ENCODE measurements around the gene CYB5R4. TPM values are rescaled to one million over a fixed set of nuclear protein-coding genes. Genes with fewer than 3 reads are reported as not detected.

The CYB5R4 gene
- total RNA-seq, 1 donor from 2014 or later = 12.8 TPM

GRCh38 chr6:83875843-83876242 lies 16.4 kb downstream of the CYB5R4 start:
- no peak for DNase-seq (ENCODE audit: low read depth)
- TF ChIP-seq CTCF (IDR thresholded peaks at IDR 0.05; ENCODE audit: insufficient read depth, low read length, poor library complexity, severe bottlenecking) = no peak
- no peaks in the 10 kb centered on the region for H3K27me3 ChIP-seq (ENCODE audit: control insufficient read depth, insufficient read depth, low read length)
- H3K4me3 ChIP-seq (ENCODE audit: low read depth, low read length) = no peak overlapping the region
- no peaks in the 10 kb centered on the region for H3K36me3 ChIP-seq (ENCODE audit: control insufficient read depth, insufficient read depth, low read length)

- H3K36me3 ChIP-seq (ENCODE audit: control insufficient read depth, insufficient read depth, low read length) = no peaks in the 10 kb centered on the region
- no peaks in the 10 kb centered on the region for H3K27me3 ChIP-seq (ENCODE audit: control insufficient read depth, insufficient read depth, low read length)
- no peak for TF ChIP-seq CTCF (IDR thresholded peaks at IDR 0.05; ENCODE audit: insufficient read depth, low read length, poor library complexity, severe bottlenecking)
- DNase-seq (ENCODE audit: low read depth) = no peak
- no peak overlapping the region for H3K4me3 ChIP-seq (ENCODE audit: low read depth, low read length)
Measured at GRCh38 chr6:83878902-83879644, 19.6 kb downstream of the CYB5R4 start.

- no peak for TF ChIP-seq CTCF (IDR thresholded peaks at IDR 0.05; ENCODE audit: insufficient read depth, low read length, poor library complexity, severe bottlenecking)
- H3K4me3 ChIP-seq (ENCODE audit: low read depth, low read length) = no peak overlapping the region
- H3K36me3 ChIP-seq (ENCODE audit: control insufficient read depth, insufficient read depth, low read length) = no peaks in the 10 kb centered on the region
- no peaks in the 10 kb centered on the region for H3K27me3 ChIP-seq (ENCODE audit: control insufficient read depth, insufficient read depth, low read length)
- no peak for DNase-seq (ENCODE audit: low read depth)
Measured at GRCh38 chr6:83879746-83880145, 20.3 kb downstream of the CYB5R4 start.

- no peak for TF ChIP-seq CTCF (IDR thresholded peaks at IDR 0.05; ENCODE audit: insufficient read depth, low read length, poor library complexity, severe bottlenecking)
- no peak for DNase-seq (ENCODE audit: low read depth)
Measured at GRCh38 chr6:83883240-83883639, 23.8 kb downstream of the CYB5R4 start.

GRCh38 chr6:83884523-83884922 lies 25.0 kb downstream of the CYB5R4 start:
- TF ChIP-seq CTCF (IDR thresholded peaks at IDR 0.05; ENCODE audit: insufficient read depth, low read length, poor library complexity, severe bottlenecking) = peak; percentile 50
- DNase-seq (ENCODE audit: low read depth) = no peak
- Histone ChIP-seq H3K4me3 (ENCODE audit: low read depth, low read length) (no peak overlapping the region), H3K36me3 (ENCODE audit: control insufficient read depth, insufficient read depth, low read length) (no peaks in the 10 kb centered on the region), H3K27me3 (ENCODE audit: control insufficient read depth, insufficient read depth, low read length) (no peaks in the 10 kb centered on the region)

More at GRCh38 chr6:83883240-83883639, 23.8 kb downstream of the CYB5R4 start:
- Histone ChIP-seq H3K27me3 (ENCODE audit: control insufficient read depth, insufficient read depth, low read length) (no peaks in the 10 kb centered on the region), H3K36me3 (ENCODE audit: control insufficient read depth, insufficient read depth, low read length) (no peaks in the 10 kb centered on the region), H3K4me3 (ENCODE audit: low read depth, low read length) (no peak overlapping the region)

- DNase-seq (ENCODE audit: low read depth) = no peak
Measured at GRCh38 chr6:83885984-83886383, 26.5 kb downstream of the CYB5R4 start.

More at GRCh38 chr6:83885984-83886383, 26.5 kb downstream of the CYB5R4 start:
- H3K36me3 ChIP-seq (ENCODE audit: control insufficient read depth, insufficient read depth, low read length) = no peaks in the 10 kb centered on the region
- no peak for TF ChIP-seq CTCF (IDR thresholded peaks at IDR 0.05; ENCODE audit: insufficient read depth, low read length, poor library complexity, severe bottlenecking)
- H3K4me3 ChIP-seq (ENCODE audit: low read depth, low read length) = no peak overlapping the region
- no peaks in the 10 kb centered on the region for H3K27me3 ChIP-seq (ENCODE audit: control insufficient read depth, insufficient read depth, low read length)
